HL-60 (cell line): Measurements from ENCODE around the gene DEFB116.

Experiments
- DNase-seq, 2 experiments: peaks; one replicate each; pipeline ENCODE4 v3.0.0-alpha.2; 2010 to 2020; ENCODE audit warnings: low read depth in 1 of 2, low spot score in 1 of 2
- H3K27ac ChIP-seq: fragments of 250-450 bp; sonication (Bioruptor Pico); replicated peaks from 2 replicates; pipeline ENCODE4 v1.5.1; 2020; ENCODE audit warnings: mild to moderate bottlenecking, moderate library complexity
- H3K27me3 ChIP-seq: fragments of 250-450 bp; sonication (Bioruptor Pico); 2 replicates; pipeline ENCODE4 v1.5.1; 2021; ENCODE audit warnings: mild to moderate bottlenecking, moderate library complexity; ENCODE audit not compliant: insufficient read depth, poor library complexity, severe bottlenecking
- H3K4me3 ChIP-seq: replicated peaks from 2 replicates; pipeline ENCODE4 v1.5.1; 2011; ENCODE audit warnings: mild to moderate bottlenecking, control low read depth, low read length; ENCODE audit not compliant: insufficient read depth
- GABPA ChIP-seq: IDR thresholded peaks from 2 replicates; pipeline ENCODE4 v1.6.1; 2012; ENCODE audit warnings: low read depth
- POLR2AphosphoS5 ChIP-seq: IDR thresholded peaks from 2 replicates; pipeline ENCODE4 v1.6.1; 2012; ENCODE audit warnings: low read depth
- REST ChIP-seq: IDR thresholded peaks from 2 replicates; pipeline ENCODE4 v1.6.1; 2012; ENCODE audit warnings: low read depth; ENCODE audit not compliant: insufficient replicate concordance
- SPI1 ChIP-seq: IDR thresholded peaks from 2 replicates; pipeline ENCODE4 v1.6.1; 2012; ENCODE audit warnings: low read depth, mild to moderate bottlenecking, borderline replicate concordance
- TF ChIP-seq, protein P1 (sequence below): IDR thresholded peaks from one replicate; pipeline ENCODE4 v1.5.1; 2011; ENCODE audit warnings: low read length, control low read depth, inconsistent platforms; ENCODE audit not compliant: insufficient read depth

DEFB116 gene

DNA sequence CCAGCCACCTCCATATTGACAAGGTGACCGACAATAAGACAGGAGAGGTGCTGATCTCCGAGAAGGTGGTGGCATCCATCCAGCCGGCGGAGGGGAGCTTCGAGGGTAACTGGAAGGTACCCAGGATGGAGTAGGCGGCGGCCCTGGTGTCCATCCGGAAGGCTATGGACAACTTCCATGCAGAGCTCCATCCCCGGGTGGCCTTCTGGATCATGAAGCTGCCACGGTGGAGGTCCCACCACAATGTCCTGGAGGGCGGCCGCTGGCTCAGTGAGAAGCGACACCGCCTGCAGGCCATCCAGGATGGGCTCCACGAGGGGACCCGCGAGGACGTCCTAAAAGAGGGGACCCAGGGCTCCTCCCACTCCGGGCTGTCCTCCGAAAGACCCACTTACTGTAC is 33.9 kb downstream of the DEFB116 start:
- no peak for DNase-seq
- Histone ChIP-seq H3K27me3 (no peaks in the 10 kb centered on the region), H3K4me3 (no peak overlapping the region), H3K27ac (no peak overlapping the region)
- TF ChIP-seq POLR2AphosphoS5 (no peak), GABPA (no peak), REST (no peak), SPI1 (no peak)
- TF ChIP-seq, protein P1, sequence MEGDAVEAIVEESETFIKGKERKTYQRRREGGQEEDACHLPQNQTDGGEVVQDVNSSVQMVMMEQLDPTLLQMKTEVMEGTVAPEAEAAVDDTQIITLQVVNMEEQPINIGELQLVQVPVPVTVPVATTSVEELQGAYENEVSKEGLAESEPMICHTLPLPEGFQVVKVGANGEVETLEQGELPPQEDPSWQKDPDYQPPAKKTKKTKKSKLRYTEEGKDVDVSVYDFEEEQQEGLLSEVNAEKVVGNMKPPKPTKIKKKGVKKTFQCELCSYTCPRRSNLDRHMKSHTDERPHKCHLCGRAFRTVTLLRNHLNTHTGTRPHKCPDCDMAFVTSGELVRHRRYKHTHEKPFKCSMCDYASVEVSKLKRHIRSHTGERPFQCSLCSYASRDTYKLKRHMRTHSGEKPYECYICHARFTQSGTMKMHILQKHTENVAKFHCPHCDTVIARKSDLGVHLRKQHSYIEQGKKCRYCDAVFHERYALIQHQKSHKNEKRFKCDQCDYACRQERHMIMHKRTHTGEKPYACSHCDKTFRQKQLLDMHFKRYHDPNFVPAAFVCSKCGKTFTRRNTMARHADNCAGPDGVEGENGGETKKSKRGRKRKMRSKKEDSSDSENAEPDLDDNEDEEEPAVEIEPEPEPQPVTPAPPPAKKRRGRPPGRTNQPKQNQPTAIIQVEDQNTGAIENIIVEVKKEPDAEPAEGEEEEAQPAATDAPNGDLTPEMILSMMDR: no peak

DNA sequence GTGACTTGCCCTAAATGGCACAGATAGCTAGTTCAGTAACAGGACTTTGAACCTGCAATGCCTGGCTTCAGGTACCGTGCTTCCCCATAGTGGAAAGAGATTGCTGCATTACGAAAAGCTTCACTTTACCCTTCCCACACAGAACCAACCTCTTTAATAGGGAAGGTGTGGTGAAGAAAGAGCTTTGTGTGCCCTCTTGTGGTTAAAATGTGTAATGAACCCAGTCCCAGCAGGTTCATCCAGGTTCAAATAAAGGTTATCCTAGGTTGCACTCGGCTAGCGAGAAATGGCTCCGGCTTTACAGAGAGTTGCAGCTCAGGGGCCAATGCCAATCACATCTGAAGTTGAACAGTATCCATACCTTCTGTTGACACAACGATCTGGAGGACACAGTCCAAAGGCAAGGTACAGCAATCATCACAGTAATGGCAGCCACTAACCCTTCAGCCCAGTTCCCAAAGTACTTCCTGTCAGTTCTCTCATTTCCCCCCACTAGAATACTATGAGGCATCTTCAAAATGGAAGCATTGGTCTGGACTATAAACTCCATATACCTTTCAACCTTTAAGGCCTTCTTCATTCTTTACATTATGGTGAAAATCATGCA is 48.0 kb downstream of the DEFB116 start:
- H3K4me3 ChIP-seq: no peak overlapping the region
- no peaks in the 10 kb centered on the region for H3K27me3 ChIP-seq
- TF ChIP-seq REST: no peak
- TF ChIP-seq, protein P1: peak; percentile 71
- peak; percentile 16 to 31 for DNase-seq
- H3K27ac ChIP-seq: no peak overlapping the region

GRCh38 chr20:31257364-31257763 is 51.0 kb downstream of the DEFB116 start, which contains the start of gene DEFB115:
Gene DEFB115 (plus strand): TSS chr20:31257664. CDS start chr20:31257664, 0 bp downstream.
- H3K27me3 ChIP-seq: no peaks in the 10 kb centered on the region

DNA sequence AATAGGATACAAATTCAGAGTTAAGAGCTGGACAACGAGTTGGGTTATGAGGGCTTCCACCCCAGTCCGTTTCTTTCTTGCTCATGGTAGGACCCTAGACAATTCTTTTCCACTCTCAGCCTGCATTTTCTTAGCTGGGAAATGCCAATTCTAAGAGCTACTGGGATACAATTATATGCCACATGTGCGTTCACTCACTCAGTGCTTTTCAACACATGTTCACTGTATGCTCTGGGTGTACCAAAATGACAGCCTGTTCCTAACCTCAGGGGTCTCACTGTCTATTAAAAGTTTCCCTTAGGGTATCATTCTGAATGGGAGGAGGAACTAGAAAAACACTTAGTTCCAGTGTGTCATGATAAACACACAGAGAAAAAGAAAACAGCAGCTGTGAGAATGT is 51.4 kb downstream of the DEFB116 start:
- DNase-seq: no peak
- TF ChIP-seq REST (no peak), POLR2AphosphoS5 (no peak), GABPA (no peak), SPI1 (no peak)
- TF ChIP-seq, protein P1: no peak
- Histone ChIP-seq H3K27ac (no peak overlapping the region), H3K27me3 (no peaks in the 10 kb centered on the region), H3K4me3 (no peak overlapping the region)

More at GRCh38 chr20:31257364-31257763, 51.0 kb downstream of the DEFB116 start, which contains the start of gene DEFB115:
- no peak within 1 kb of the TSS for H3K27ac ChIP-seq
- DNase-seq: no peak
- TF ChIP-seq POLR2AphosphoS5: no peak
- no peak within 1 kb of the TSS for H3K4me3 ChIP-seq
